ENCODE measurements around the gene GADD45GIP1.
"Not testable (repeated sequence)": the region's sequence is repeated elsewhere in the genome, so short reads cannot be mapped to it uniquely, and the experiment has no call there.

DNA sequence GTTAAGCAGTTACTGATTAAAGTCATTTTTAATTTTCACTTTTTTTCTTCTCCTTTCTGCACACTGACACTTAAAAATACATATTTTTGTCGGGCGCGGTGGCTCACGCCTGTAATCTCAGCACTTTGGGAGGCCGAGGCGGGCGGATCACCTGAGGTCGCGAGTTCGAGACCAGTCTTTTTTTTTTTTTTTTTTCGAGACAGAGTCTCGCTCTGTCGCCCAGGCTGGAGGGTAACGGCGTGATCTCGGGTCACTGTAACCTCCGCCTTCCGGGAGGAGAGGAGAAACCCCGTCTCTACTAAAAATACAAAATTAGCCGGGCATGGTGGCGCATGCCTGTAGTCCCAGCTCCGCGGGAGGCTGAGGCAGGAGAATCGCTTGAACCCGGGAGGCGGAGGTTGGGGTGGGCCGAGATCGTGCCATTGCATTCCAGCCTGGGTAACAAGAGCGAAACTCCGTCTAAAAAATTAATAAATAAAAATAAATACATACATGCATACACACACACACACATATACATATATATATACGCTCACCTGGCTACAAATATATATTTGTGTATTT, 448 bp upstream of the GADD45GIP1 start:
- TF ChIP-seq, protein P1, sequence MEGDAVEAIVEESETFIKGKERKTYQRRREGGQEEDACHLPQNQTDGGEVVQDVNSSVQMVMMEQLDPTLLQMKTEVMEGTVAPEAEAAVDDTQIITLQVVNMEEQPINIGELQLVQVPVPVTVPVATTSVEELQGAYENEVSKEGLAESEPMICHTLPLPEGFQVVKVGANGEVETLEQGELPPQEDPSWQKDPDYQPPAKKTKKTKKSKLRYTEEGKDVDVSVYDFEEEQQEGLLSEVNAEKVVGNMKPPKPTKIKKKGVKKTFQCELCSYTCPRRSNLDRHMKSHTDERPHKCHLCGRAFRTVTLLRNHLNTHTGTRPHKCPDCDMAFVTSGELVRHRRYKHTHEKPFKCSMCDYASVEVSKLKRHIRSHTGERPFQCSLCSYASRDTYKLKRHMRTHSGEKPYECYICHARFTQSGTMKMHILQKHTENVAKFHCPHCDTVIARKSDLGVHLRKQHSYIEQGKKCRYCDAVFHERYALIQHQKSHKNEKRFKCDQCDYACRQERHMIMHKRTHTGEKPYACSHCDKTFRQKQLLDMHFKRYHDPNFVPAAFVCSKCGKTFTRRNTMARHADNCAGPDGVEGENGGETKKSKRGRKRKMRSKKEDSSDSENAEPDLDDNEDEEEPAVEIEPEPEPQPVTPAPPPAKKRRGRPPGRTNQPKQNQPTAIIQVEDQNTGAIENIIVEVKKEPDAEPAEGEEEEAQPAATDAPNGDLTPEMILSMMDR (conservative IDR thresholded peaks at IDR 0.05) = not testable (repeated sequence)
- not testable (repeated sequence) for TF ChIP-seq ZFX (IDR thresholded peaks at IDR 0.05)
